MV-4-11 (cell line): ENCODE results near the gene WWOX.

ENCODE experiments used
- DNase-seq: peaks from one replicate; lab custom pipeline; 2025; lab: John Stamatoyannopoulos, UW

The WWOX gene

DNA sequence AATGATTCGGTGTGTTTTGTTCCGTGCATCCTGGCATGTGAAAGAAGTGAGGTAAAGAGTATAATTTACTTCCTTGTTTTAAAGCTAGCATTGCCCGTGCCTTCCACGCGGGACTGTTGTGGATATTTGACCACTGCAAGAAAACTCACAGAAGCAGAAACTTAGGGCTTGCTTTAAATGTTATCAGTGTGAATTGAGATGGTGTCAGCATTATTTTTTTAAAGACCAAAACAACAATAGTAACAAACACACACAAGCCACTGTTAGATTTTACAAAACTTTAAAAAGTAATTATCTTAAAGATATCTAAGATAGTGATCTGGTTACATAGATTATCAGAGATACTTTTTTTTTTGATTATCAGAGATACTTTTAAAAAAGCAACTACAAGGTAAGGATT, 47.4 kb downstream of the WWOX start:
- DNase-seq = no peak

DNA sequence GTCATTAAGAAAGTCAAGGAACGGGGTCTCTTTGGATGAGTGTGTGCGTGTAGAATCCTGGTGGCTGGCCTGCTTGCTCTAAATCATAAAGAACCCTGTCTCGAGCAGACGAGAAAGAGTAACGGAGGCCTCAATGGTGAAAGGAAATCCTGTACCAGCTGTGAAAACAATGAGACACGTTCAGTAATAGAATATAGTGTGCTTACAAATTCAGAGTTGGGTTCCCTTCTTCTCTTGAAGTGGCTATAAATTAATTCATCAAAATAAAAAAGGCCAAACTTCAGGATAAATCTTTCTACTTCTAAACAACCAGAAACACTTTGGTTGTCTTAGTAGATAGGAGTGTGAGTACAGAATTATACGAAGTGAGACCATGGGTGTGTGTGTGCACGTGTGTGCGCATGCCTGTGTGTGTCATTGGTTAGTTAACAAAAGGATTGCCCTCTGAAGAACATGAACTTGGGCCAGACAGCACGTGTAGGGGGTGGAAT, 48.5 kb downstream of the WWOX start:
- DNase-seq = no peak

DNA sequence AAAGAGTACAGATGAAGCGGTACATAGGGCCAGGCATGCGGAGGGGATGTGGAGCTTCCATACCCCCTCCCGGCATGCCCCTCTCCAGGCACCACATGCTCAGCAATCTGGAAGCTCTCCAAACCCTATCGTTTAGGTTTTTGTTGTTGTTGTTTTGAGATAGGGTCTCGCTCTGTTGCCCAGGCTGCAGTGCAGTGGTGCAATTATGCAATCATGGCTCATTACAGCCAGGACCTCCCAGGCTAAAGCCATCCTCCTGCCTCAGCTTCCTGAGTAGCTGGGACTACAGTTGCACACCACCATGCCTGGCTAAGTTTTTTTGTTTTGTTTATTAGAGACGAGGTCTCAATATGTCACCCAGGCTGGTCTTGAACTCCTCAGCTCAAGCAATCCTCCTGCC, 50.8 kb downstream of the WWOX start:
- no peak for DNase-seq

DNA sequence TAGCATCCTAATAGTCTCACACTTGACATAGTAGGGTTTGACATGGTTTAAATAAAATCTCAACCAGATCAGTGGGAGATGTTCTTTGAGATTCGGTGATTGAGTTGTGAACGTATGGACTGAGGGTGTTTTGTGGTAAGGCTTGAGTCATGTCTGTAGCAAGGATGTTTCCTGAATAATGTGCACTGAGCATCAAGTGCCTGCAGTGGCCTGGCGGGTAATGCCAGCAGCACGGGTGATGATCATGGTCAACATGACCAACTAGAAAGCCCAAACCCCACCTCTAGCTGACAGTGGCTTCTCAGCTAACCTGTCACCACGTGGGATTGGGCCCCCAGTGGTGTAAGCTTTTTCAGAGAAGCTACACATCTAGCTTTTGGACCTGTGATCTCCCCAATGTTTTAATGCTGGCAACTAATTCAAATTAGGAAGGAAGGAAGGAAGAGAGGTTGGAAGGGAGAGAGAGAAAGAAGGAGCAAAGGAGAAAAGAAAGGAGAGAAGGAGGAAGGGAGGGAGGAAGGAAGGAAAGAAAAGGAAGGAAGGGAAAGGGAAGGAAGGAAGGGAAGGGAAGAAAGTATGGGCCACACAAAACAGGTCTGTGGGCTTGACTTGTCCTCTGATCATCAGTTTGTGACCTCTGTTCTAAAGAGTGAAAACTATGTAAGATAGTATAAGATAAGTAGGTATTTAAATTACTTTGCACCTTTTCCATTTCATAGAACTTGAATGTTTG, 55.4 kb downstream of the WWOX start:
- DNase-seq = no peak

DNA sequence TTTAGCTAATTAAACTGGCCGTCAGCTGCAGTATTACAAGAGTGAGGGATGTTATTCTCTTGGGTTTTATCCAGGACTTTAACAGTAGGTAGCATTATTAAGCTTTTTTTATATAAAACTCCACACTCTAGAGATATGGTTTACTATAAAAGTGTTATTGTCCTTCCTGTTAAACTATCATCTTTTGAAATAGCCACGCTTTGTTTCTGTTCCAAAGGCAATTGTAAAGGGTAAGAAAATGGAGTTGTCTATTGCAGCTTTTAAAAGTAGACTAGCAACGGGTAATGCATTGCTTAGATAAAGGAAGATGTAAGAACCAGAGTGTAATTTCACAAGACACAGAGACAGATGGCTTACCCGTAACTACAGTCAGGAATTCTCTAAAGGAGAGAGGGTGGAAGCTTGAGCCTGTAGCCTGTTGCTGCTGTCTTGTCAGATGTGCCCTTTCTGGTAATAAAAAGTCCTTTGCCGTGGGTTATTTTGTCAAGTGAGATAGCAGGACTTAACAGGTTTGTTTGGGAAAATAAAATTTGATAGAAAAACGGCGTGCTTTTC, 56.4 kb downstream of the WWOX start:
- DNase-seq = no peak

DNA sequence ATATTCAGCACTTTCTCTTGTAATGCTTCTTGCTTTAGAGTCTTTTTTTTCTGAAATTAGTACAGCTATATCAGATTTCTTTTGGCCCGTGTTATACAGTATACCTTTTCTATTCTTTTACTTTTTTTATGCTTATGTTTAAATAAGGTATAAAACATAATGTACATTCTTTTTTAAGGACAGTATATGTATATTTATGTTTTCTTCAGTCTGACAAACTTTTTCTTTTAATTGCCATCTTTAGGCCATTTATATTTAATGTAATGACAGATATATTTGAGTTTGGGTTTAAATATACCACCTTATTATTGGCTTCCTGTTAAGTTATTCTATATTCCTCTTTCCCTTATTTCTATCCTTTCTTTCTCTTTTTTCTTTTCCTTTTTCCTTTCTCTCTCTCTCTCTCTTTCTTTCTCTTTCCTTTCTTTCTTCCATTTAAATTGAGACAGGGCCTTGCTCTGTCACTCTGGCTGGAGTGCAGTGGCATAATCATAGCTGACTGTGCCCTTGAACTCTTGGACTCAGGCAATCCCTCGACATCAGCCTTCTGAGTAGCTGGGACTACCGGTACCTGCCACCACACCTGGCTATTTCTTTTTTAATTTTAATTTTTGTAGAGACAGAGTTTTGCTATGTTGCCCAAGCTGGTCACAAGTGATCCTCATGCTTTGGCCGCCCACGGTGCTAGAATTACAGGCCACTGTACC, 61.7 kb downstream of the WWOX start:
- no peak for DNase-seq

DNA sequence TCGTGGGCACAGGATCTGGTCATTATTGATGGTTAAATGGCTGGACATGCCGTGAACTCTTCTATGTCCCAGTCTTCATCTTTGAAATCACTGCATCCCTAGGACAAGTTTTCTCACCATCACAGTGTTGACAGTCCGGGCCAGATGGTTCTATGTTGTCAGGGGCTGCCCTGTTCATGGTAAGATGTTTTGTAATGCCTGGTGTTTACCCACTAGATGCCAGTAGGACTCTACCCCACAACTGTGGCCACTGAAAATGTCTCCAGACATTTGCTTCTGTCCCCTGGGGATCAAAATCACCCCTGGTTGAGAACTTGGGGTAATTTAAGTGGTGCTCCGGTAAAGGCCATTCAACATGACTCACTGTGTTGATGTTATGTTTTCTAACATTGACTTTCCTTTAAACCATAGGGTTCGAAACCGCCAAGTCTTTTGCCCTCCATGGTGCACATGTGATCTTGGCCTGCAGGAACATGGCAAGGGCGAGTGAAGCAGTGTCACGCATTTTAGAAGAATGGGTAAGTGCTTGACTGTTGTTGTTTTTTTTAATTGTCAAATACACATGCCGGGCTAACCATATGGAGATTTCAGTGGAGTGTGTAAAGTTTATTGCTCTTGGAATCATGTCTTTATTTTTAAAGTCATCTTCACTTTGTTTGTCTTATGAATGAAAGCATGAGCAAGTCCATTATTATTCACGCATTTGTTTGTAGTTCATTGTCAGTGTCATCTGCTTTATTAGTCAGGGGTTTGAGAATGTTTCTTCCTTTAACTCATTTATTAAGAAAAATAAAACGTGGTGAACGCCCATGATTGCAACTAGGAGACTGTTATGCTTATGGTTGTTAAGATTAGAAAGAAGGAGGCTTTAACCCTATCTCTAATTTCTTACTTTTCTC, 64.6 kb downstream of the WWOX start:
- no peak for DNase-seq

DNA sequence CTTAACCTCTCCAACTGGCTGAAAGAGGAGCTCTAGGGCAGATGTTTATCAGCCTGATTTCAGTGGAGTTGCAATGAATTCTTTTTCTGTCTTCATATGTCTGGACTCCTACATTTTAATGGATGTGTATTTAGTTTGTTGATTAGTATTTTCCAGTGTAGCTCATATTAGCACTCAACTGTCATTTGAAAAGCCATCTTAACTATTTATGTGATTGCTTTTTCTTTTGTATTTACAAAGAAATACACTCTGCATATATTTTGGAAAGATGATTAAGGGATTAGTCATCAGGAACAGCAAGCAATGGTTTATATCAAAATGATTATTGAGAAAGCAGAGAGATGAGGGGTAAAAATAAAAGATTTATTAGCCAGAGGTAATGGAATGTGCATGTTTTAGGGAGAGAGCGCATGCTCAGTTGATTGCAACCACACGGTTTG, 71.1 kb downstream of the WWOX start:
- DNase-seq = no peak

DNA sequence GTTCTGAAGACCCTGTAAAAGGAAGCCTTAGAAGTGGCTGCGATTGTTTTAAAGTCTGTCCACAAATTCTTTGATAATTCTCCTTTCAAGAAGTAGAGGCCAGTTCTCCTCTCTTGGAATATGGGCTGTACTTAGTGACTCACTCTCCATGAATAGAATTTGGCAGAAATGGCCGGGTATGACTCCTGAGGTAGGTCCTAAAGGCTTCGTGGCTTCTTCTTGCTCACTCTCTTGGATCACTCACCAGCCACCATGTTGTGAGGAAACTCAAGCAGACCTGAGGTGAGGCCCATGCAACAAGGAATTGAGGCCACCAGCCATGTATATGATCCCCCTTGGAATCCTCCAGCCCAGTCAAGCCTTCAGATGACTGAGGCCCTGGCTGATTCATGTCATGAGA, 75.8 kb downstream of the WWOX start:
- DNase-seq = no peak

DNA sequence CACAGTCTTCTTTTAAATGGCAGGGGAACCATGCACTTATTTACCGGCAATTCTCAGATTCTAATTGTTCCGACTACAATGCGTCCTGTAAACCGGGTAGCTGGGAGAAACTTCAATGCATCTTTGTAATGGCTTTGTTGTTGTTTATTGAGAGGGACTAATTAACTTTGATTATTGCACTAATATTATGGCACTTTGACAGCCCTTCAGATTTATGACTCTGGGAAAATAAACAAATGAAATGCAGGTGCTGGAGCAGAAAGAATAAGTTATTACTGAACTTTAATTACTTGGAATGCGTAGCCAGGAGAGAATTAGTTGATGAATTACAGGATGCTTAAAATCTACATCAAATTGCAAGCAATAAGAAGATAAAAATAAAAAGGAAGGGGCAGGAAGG, 77.0 kb downstream of the WWOX start:
- no peak for DNase-seq

DNA sequence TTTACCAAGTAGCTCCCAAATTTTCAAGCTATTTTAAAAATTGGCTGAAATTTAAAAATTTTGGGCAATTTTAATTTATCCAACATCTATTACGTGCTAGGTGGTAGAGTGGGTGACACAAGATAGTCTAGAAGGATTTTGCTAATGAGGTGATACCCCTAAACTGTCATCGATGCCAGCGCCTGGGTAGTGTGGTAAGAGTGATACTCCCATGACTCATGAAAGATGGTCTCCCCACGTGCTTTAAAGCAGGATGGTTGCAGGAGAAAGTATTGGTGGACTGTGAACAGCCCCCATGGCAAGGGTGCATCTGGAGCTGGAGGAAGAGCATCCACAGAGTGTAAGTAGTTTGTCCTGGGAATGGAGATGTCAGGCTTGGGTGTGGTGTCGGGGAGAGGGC, 77.8 kb downstream of the WWOX start:
- no peak for DNase-seq

DNA sequence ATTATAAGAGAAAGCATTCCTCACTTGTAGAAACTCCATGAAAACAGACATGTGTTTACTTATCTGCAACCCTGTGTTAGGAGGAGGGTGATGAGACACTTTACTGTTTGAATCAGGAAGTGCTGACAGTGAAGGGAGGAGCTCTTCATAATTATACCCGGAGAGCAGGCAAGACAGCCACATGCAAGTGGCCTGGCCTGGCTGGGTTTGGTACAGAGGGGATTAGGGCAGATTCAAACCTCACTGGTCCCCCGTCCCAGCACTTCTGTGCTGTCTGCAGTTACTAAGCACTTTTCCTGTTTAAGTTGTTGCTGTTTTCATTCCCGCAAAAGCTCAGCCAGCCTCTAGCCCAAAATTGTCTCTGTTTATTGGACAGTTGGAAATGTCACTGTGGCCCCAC, 78.5 kb downstream of the WWOX start:
- DNase-seq = peak; percentile 16

DNA sequence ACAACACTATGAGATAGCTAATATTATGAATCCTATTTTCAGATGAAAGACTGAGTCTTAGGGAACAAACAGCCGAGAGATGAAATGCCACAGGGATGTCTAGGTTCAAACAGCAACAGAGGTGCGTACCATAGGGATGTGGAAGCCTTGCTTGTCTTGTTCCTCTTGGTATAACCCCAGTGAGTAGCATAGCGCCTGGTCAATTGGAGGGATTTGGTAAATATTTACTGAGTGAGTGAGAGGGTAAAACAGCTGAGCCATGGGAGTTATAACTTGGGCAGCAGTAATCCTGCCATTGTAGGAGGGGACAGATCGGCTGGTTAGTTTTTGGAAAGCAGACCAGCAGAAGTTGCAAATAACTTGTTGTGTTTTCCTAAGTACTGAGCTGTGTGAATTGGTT, 80.2 kb downstream of the WWOX start:
- no peak for DNase-seq

DNA sequence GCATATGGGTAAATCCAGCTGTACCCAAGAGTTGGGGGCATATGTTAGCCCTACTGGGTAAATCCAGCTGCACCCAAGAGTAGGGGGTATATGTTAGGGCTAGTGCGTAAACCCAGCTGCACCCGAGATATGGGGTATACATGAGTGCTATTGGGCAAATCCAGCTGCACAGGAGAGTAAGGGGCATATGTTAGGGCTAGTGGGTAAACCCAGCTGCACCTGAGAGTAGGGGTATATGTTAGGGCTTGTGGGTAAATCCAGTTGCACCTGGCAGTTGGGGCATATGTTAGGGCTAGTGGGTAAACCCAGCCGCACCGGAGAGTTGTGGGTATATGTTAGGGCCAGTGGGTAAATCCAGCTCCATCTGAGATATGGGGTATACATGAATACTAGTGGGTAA, 80.9 kb downstream of the WWOX start:
- no peak for DNase-seq

DNA sequence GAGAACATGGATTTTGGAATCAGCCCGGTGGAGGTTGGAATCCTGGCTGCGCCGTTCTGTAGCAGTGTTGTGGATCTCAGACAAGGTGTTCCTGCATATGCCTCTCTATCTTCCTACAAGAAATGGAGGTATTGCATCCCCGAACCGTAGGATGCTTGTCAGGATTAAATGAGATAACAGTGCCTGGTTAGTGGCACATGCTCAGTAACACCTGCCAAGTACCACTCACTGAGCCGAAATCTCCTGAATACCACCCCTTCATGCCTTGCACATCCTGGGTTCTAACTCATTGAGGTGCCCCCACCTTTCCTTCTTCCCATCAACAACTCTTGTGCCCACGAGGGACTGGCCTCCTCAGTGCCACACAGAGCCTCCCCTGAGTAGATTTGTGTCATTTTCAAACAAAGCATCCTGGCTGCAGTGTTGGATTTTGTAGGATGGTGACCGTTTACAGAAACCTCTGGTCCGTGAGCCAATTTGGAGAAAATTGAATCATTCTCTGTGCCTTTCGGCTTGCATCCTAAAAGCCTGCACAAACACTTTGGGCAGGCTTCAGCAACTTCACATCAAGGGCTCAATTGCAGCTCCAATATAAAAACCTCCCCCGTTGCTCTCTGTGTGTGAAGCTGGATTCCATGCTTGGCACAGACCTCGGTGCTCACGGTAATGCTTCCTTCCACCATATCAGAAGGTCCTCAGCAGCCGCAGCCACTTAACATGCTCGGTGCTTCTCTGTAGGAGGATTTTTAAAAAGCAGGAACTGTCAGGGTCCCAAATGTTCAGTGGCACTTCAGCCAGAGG, 84.2 kb downstream of the WWOX start:
- DNase-seq = no peak

DNA sequence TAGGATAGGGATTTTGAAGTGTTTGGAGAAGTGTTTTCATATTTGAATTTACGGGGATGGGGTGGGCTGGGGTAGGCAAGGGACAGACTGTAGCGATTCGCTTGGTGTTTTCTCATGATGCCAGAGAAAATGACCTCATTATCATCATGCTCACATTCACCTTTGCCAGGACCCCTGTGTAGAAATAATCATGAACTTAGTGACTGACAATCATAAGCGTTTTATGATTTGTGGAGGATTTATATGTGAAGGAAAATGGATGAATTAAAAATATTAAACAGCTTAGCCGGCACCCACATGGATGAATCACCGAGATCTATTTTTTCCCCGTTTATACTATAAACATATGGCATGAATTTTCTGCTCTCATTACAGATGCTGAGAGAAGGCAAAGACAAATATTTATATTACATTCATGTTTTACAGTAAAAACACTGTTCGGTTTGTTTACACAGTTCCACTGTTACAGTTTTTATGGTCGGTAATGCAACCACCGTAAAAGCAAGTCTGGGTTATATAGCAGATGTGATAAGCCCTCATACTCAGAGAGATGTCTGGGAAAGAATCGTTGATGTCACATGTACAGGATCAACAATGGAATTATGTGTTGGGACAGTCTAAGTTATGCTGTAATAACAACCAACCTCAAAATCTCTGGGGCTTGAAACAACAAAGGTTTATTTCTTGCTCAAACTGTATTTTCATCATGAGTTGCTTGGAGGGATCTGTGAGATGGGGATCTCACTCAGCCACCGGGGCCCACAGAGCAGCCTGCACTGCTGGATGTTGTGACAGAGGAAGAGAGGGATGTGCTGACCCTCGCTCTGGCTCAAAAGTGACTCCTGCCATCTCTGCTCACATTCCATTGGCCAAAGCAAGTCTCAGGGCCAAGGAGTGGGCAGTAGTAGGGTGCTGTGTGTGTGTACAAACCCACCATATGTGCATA, 85.1 kb downstream of the WWOX start:
- DNase-seq = no peak

DNA sequence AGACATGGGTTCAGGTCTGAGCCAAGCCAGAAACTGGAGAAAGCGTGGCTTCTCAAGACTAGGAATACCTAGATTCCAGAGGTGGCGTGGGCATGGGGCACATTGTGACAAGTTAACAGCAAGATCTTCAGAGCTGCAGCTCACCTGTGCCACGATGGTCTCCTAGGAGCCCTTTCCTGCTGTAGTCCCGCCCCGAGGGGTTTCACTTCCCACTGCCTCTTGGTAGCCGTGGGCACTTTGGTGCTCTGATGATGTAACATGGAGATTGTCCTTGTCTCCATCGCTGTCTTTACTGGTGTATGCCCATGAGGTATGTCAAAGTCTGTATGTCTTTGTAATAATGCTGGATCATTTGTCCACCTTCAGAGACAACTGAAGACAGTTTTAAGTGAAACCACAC, 89.7 kb downstream of the WWOX start:
- DNase-seq = no peak

DNA sequence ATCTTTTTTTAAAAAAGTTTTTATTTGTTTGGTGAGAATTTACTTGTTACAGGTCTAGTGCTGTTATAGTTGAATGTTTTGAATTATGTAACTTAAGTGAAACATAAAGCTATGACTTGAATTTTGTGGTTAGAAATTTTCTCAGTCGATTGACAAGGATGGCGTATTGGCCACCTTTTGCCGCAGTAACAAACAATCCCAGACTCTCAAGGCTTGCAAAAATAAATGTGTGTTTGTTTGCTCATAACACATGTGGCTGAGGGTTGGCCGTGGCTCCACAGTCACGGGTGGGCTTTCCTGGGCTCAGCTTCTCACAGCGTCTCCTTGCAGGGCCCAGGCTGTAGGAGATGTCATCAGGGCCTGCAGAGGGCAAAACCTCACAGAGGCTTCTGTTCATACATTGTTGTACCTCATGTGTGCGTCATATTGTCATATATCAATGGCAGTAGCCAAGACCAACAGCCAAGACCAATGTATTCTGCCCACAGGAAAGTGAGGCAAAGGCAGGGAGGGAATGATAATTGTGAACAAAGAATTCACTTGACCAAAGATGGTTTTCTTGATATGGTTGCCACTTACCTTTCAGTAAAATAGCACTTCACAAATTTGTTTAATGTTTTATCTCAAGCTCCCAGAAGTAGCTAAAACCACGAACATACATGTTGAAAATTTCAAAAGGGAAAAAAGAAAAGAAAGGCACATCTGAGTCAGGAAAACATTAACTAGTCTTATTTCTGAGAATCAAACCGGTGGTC, 93.5 kb downstream of the WWOX start:
- DNase-seq = no peak

DNA sequence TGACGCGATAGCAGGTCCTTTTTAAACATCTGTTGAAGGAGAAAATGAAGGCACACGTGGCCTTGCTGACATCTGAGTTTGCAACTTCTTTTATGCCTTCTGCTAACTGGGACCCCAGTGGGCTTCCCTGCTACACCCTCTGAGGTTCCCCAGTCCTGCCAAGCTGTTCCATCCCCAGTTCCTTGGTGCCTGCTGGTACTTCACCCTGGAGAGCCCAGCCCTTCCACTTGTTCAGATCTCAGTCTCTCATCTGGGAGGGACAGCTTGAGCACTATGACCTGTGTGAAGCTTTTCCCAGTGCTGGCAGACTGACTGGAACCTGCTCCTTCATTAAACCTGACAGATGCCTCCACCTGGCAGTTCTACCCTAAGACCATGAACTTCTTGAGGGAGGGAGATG, 95.5 kb downstream of the WWOX start:
- DNase-seq = no peak

DNA sequence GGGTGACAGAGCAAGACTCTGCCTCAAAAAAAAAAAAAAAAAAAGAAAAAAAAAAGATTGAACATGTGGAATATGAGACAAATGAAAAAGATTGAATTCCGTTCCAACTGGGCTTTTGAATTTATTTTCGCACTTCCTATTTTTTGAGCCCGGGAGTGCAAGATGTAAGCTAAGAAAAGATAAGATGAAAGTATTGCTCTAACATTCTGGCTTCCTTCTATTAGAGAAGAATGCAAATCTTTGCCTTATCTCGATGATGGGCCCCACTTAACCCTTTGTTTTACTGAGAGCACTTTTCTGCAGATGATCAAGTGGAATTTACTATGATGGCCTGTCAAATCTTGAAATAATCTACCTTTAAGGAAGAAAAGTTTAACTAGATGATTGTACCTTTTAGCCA, 96.3 kb downstream of the WWOX start:
- peak; percentile 40 for DNase-seq
